Pancreas (tissue), 10 donors: ENCODE data around the gene TMC3. TPM values are rescaled to one million over a fixed set of nuclear protein-coding genes. Genes with fewer than 3 reads are reported as not detected.

Experiments
- ATAC-seq, 4 donors: fragments of 200-7000 bp; cut with Tn5 transposase; one replicate each; pipeline versions ENCODE4 v1.8.0 to v1.9.1; 2020; ENCODE audit warnings: mild to moderate bottlenecking in 4 of 4, moderate library complexity in 4 of 4
- DNase-seq, 6 donors: peaks; one replicate each; pipeline ENCODE4 v3.0.0-alpha.2; 2020
- FAIRE-seq: peaks from 2 replicates; lab custom pipeline; 2012; peaks lifted over from hg19 to GRCh38; lab: Jason Lieb, UNC
- H3K27ac ChIP-seq, 4 donors: fragments of 200-600 bp; sonication (generic); 1 replicate in 3 of 4; 2 replicates in 1 of 4; pipeline versions ENCODE4 v1.5.0 to v1.8.0; 2020
- H3K27me3 ChIP-seq, 4 donors: fragments of 200-600 bp; one replicate each; pipeline ENCODE4 v1.8.0; 2021
- H3K36me3 ChIP-seq, 3 donors: fragments of 200-600 bp; sonication (generic) in 1 of 3; one replicate each; pipeline versions ENCODE4 v1.5.0 to v1.8.0; 2020 to 2021
- H3K4me1 ChIP-seq, 3 donors: fragments of 200-600 bp; one replicate each; pipeline ENCODE4 v1.8.0; 2021
- H3K4me3 ChIP-seq, 4 donors: fragments of 200-600 bp; sonication (generic) in 2 of 4; one replicate each; pipeline versions ENCODE4 v1.5.0 to v1.8.0; 2020 to 2021
- H3K9me3 ChIP-seq, 4 donors: fragments of 200-600 bp; one replicate each; pipeline ENCODE4 v1.8.0; 2021
- WGBS, 2 donors: extraction: QIAGEN DNeasy Blood & Tissue Kit; methylation state at CpG; one replicate each; pipeline ENCODE4 v1.1.7; 2013; 5-methylcytosine and 5-hydroxymethylcytosine counted together
- intact Hi-C, 3 donors: fragments of 100-400 bp; cut with DNase I; formaldehyde crosslinking; loops; one replicate each; pipeline versions ENCODE4 v1.11.1 to v1.14.2; 2022
- polyA plus RNA-seq, 2 donors: library from polyadenylated mRNA; stranded (reverse); fragments of 200-250 nt; gene quantifications; one replicate each; pipeline ENCODE4 v1.2.3, GENCODE V29; 2013
- total RNA-seq, 6 donors: library from RNA; stranded (reverse); fragmentation: NEBNext Ultra II Directional in 4 of 6; extraction: Animal tissue kit (Norgen Biotek cat#: 25700) in 4 of 6; gene quantifications; one replicate each; pipeline versions ENCODE4 v1.2.1 to v1.2.4, GENCODE V29; 2021 to 2023
- TF ChIP-seq, protein P1 (sequence below), 4 donors: fragments of 200-600 bp; sonication (generic) in 3 of 4; IDR thresholded peaks; one replicate each; pipeline versions ENCODE4 v1.5.0 to v1.8.0; 2021; ENCODE audit warnings: antibody characterized with exemption in 4 of 4
- donor health status: healthy with polysubstance abuse.
- donor health status: DM: no; HTN: no; CAD: no; lungs with moderate emphysema.
- donor health status: DM: no; HTN: no; CAD: no.
- donor health status: control.
- donor health status: control.
- donor health status: Bipolar disorder and iron deficiency.
- donor health status: DM: yes; HTN: yes; CAD: no.
- donor health status: DM: no; HTN: no; CAD: no.
- donor health status: DM: no; HTN: no; CAD: no.
- donor health status: DM: yes; HTN: yes; CAD: no.

The TMC3 gene
- total and polyA plus RNA-seq, 8 donors, result 0.03 to 0.05 TPM; not detected in 6

DNA sequence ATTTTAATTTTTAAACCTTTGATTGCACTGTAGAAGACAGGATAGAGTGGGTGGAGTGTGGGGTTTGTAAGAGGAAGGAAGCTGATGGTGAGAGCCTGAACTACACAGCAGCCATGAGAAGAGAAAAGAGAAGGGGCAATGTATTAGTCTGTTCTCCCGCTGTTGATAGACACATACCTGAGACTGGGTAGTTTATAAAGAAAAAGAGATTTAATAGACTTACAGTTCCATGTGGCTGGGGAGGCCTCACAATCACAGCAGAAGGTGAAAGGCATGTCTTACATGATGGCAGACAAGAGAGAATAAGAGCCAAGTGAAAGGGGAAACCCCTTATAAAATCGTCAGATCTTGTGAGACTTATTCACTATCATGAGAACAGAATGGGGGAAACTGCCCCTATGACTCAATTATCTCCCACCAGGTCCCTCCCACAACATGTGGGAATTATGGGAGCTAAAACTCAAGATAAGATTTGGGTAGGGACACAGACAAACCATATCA, 87.3 kb downstream of the TMC3 start:
- TF ChIP-seq, protein P1, sequence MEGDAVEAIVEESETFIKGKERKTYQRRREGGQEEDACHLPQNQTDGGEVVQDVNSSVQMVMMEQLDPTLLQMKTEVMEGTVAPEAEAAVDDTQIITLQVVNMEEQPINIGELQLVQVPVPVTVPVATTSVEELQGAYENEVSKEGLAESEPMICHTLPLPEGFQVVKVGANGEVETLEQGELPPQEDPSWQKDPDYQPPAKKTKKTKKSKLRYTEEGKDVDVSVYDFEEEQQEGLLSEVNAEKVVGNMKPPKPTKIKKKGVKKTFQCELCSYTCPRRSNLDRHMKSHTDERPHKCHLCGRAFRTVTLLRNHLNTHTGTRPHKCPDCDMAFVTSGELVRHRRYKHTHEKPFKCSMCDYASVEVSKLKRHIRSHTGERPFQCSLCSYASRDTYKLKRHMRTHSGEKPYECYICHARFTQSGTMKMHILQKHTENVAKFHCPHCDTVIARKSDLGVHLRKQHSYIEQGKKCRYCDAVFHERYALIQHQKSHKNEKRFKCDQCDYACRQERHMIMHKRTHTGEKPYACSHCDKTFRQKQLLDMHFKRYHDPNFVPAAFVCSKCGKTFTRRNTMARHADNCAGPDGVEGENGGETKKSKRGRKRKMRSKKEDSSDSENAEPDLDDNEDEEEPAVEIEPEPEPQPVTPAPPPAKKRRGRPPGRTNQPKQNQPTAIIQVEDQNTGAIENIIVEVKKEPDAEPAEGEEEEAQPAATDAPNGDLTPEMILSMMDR (IDR thresholded peaks at IDR 0.05), result no peak
- Histone ChIP-seq H3K27me3 (no peaks in the 10 kb centered on the region), H3K4me1 (no peaks in the 10 kb centered on the region), H3K9me3 (no peaks in the 10 kb centered on the region), H3K27ac (no peak overlapping the region), H3K36me3 (no peaks in the 10 kb centered on the region), H3K4me3 (no peak overlapping the region)
- ATAC-seq (peak in 1 of 4 donors; percentile 56), FAIRE-seq (no peak), DNase-seq (no peak)
- intact Hi-C loops, result loop anchor here in 1 of 3 donors (10.0 kb wide), 1 partner anchor 118 kb away; no protein-coding TSS in a partner anchor
- 71 to 76% methylated on average over 2 of the region's 2 CpGs for WGBS, 2 donors

GRCh38 chr15:81285461-81285860, 88.6 kb downstream of the TMC3 start:
- Histone ChIP-seq H3K4me3 (no peak overlapping the region), H3K27ac (no peak overlapping the region), H3K9me3 (no peaks in the 10 kb centered on the region), H3K36me3 (no peaks in the 10 kb centered on the region), H3K4me1 (no peaks in the 10 kb centered on the region), H3K27me3 (no peaks in the 10 kb centered on the region)
- WGBS, 2 donors, result 79 to 85% methylated on average over 6 of the region's 6 CpGs
- FAIRE-seq (no peak), ATAC-seq (no peak), DNase-seq (no peak)
- intact Hi-C loops, result loop anchor here in 1 of 3 donors (10.0 kb wide), 1 partner anchor 119 kb away; no protein-coding TSS in a partner anchor
- TF ChIP-seq, protein P1 (IDR thresholded peaks at IDR 0.05), result no peak

DNA sequence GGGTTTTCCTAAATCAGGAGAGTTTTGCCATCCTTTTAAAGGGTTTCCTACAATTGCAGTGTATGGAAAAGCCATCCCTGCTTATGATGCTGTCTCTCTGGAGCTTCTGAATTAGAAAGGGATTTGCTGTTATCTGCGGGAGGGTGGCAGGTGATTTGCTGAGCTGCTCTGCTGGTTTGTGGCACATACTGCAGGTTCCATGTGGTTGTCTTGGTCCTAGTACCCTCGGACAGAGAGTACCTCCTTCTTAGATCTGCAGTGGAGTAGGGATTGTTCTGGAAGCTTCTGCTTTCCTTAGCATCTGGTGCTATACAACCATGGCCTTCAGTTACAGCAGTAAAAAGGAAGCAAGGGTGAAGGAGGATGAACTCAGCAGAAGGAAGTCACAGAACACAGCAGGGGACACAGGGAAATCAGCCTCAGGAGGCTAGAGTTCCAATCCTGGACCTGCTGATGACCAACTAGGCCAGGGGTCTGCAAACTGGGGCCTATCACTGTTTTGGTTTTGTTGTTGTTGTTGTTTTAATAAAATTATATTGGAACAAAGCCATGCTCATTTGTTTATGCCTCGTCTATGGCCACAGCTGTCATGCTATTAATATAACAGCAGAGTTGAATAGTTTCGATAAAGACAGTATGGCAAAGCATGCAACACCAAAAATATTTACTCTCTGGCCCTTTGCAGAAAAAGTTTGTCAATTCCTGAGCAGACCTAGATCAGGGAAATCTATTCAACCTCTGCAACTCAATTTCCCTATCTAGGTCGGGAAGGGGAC, 89.6 kb downstream of the TMC3 start:
- no peak for FAIRE-seq
- TF ChIP-seq, protein P1 (IDR thresholded peaks at IDR 0.05), result no peak
- no peak for DNase-seq
- no peak overlapping the region for H3K27ac ChIP-seq
- intact Hi-C loops, result loop anchor here in 2 of 3 donors (5.0 to 10.0 kb wide), 2 partner anchors 113 to 120 kb away; no protein-coding TSS in a partner anchor
- WGBS, 2 donors, result 69 to 73% methylated on average over 5 of the region's 5 CpGs
- no peaks in the 10 kb centered on the region for H3K4me1 ChIP-seq
- no peaks in the 10 kb centered on the region for H3K9me3 ChIP-seq
- H3K27me3 ChIP-seq, result no peaks in the 10 kb centered on the region
- ATAC-seq, result peak in 1 of 4 donors; percentile 57
- H3K36me3 ChIP-seq, result no peaks in the 10 kb centered on the region
- H3K4me3 ChIP-seq, result no peak overlapping the region

DNA sequence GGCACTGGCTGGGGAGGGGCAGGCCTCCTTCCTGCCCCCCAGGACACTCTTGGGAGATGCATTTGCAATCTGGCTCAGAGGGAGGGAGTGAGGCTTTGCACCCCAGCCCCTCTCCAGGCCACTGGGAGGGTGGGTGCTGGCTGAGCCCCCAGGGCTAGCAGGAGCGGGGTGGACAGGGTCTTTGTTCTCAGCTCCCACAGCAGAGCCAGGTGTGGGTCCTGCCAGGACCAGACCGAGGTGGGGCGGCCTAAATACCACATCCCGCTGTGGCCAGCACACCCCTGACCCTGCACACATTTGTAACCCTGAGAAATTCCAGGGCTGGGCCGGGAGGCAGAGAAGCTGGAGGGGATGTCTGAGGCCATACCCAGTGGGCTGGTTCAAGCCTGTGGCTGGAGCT, 91.1 kb downstream of the TMC3 start:
- no peaks in the 10 kb centered on the region for H3K36me3 ChIP-seq

More for the DNA sequence above, 91.1 kb downstream of the TMC3 start:
- Histone ChIP-seq H3K27ac (no peak overlapping the region), H3K4me3 (no peak overlapping the region), H3K9me3 (no peaks in the 10 kb centered on the region), H3K27me3 (no peaks in the 10 kb centered on the region), H3K4me1 (no peaks in the 10 kb centered on the region)
- TF ChIP-seq, protein P1 (IDR thresholded peaks at IDR 0.05), result no peak
- DNase-seq (peak in 2 of 6 donors; percentile 9 to 37), FAIRE-seq (no peak), ATAC-seq (no peak)
- intact Hi-C loops, result loop anchor here in 2 of 3 donors (5.0 to 10.0 kb wide), 2 partner anchors 114 to 122 kb away; no protein-coding TSS in a partner anchor
- 85 to 91% methylated on average over 5 of the region's 5 CpGs for WGBS, 2 donors
